Measurements from ENCODE around the gene FAM117B.
A peak's percentile ranks its signal among the peaks of the same experiment; 100 is the strongest.
"Not testable (repeated sequence)": the region's sequence is repeated elsewhere in the genome, so short reads cannot be mapped to it uniquely, and the experiment has no call there.

The FAM117B gene

DNA sequence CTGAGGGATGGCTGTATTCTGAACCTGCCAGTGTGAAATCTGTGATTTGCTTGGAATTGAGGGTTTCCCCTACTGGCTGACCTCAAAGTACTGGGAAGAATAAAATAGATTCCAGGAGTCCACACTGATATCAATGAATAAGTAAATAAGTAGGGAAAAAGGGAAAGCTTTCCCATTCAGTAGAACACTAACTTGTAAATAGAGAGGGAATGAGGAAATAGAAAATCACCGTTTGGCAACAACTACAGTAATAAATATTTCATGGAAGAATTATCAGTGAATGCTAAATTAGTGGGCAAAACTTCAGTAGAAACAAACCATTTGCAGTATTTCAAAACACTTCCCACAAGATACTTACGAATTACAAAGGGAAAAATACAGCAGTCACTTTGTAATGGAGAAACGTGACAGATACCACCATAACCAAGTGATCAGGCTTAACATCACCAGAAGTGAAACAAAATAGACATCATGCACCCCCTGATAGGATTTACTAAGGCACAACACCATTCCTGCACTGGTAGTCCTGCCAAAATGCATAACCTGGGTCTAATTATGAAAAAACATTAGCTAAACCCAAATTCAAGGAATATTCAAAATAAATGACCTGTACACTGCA is 148.3 kb downstream of the FAM117B start:
- TF ChIP-seq, protein P1, sequence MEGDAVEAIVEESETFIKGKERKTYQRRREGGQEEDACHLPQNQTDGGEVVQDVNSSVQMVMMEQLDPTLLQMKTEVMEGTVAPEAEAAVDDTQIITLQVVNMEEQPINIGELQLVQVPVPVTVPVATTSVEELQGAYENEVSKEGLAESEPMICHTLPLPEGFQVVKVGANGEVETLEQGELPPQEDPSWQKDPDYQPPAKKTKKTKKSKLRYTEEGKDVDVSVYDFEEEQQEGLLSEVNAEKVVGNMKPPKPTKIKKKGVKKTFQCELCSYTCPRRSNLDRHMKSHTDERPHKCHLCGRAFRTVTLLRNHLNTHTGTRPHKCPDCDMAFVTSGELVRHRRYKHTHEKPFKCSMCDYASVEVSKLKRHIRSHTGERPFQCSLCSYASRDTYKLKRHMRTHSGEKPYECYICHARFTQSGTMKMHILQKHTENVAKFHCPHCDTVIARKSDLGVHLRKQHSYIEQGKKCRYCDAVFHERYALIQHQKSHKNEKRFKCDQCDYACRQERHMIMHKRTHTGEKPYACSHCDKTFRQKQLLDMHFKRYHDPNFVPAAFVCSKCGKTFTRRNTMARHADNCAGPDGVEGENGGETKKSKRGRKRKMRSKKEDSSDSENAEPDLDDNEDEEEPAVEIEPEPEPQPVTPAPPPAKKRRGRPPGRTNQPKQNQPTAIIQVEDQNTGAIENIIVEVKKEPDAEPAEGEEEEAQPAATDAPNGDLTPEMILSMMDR (IDR thresholded peaks at IDR 0.05; ENCODE audit: low read depth, low read length): no peak
- no peak overlapping the region for H3K4me3 ChIP-seq (replicated peaks in 1 of 2; ENCODE audit: low read depth in 2 of 2, low read length in 2 of 2)
- DNase-seq (ENCODE audit: low read depth in 2 of 2): peak in 1 of 2 donors; percentile 11

DNA sequence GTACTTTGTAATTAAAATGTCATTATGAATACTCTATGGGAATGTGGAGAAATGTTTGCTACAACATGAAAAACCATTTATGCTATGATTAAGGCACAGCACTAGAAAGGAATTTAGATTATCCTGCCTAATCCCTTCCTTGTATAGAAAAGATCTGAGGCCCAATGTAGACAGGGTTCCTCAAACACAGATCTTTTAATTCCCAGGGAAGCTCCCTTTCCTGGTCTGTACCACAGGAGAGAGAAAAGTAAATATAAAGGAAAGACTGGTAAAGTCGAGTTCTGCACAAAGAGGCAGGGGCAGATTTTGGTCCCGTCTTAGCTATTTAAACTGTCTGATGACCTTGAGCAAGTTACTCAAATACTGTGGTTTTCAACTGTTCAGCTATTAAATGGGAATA is 152.1 kb downstream of the FAM117B start:
- H3K4me3 ChIP-seq (replicated peaks in 1 of 2; ENCODE audit: low read depth in 2 of 2, low read length in 2 of 2): no peak overlapping the region
- DNase-seq (ENCODE audit: low read depth in 2 of 2): no peak
- TF ChIP-seq, protein P1 (IDR thresholded peaks at IDR 0.05; ENCODE audit: low read depth, low read length): no peak

DNA sequence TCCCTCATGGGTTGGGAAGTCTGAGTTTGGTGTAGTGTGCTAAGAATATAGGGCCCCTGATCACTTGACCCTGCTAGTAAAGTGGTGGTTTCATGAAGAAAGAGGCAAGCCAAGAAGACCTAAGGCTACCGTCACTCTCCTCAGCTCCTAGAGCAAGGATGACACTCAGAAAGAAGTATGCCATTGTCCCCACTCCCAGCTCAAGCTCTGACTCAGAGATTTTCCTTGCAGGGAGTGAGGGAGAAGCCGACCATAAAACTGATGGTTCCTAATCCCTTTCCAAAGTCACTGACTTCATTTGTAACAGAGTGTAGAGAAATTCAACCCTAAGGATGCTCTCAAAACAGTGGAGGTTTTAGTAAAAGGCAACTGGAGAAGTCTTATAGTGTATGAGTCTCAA is 155.9 kb downstream of the FAM117B start:
- no peak for DNase-seq (ENCODE audit: low read depth in 2 of 2)

DNA sequence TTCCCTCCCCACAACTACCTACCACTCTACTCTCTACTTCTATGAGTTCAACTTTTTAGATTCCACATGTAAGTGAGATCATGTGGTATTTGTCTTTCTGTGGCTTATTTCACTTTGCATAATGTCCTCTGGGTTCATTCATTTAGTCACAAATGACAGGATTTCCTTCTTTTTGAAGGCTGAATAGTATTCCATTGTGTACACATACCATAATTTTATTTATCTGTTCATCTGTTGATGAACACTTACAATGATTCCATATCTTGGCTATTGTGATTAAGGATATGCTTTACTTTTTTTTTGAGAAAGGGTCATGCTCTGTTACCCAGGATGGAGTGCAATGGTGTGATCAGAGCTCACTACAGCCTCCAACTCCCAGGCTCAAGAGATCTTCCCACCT is 163.2 kb downstream of the FAM117B start:
- DNase-seq (ENCODE audit: low read depth in 2 of 2): no peak
- no peak overlapping the region for H3K4me3 ChIP-seq (replicated peaks in 1 of 2; ENCODE audit: low read depth in 2 of 2, low read length in 2 of 2)
- TF ChIP-seq, protein P1 (IDR thresholded peaks at IDR 0.05; ENCODE audit: low read depth, low read length): no peak

More for the DNA sequence above, 155.9 kb downstream of the FAM117B start:
- no peak overlapping the region for H3K4me3 ChIP-seq (replicated peaks in 1 of 2; ENCODE audit: low read depth in 2 of 2, low read length in 2 of 2)
- TF ChIP-seq, protein P1 (IDR thresholded peaks at IDR 0.05; ENCODE audit: low read depth, low read length): no peak

DNA sequence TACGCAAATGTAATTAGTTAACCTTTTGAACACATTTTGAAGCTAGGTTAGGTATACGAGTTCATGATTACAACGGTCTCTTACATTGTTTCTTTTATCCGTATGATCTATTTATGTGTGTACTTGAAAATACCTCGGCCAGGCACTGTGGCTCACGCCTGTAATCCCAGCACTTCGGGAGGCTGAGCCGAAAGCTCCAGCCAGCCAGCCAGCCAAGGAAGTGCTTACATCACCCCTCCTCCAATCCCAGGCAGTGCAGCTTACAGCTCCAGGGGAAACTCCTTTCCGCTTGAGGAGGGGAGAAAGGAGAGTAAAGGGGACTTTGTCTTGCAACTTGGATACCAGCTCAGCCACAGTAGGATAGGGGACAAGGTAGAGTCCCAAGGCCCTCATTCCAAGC is 171.1 kb downstream of the FAM117B start:
- peak; percentile 49 to 60 for DNase-seq (ENCODE audit: low read depth in 2 of 2)
- not testable (repeated sequence) for H3K4me3 ChIP-seq (replicated peaks in 1 of 2; ENCODE audit: low read depth in 2 of 2, low read length in 2 of 2)

DNA sequence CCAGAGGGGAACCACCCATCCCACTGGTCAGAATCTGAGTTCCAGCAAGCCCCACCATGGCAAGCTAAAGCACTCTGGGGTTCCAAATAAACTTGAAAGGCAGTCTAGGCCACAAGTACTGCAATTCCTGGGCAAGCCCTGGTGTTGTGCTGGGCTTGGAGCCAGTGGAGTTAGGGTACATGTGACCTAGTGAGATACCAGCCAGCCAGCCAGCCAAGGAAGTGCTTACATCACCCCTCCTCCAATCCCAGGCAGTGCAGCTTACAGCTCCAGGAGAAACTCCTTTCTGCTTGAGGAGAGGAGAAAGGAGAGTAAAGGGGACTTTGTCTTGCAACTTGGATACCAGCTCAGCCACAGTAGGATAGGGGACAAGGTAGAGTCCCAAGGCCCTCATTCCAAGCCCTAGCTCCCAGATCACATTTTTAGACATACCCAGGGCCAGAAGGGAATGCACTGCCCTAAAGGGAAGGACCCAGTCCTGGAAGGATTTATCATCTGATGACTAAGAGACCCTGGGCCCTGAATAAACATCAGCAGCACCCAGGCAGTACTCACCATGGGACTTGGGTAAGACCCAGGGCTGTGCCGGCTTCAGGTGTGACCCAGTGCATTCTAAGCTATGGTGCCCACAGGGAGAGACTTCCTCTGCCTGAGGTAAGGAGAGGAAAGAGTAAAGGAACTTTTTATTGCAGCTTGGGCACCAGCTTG is 172.8 kb downstream of the FAM117B start:
- DNase-seq (ENCODE audit: low read depth in 2 of 2): peak; percentile 83 to 98
- H3K4me3 ChIP-seq (replicated peaks in 1 of 2; ENCODE audit: low read depth in 2 of 2, low read length in 2 of 2): not testable (repeated sequence)

DNA sequence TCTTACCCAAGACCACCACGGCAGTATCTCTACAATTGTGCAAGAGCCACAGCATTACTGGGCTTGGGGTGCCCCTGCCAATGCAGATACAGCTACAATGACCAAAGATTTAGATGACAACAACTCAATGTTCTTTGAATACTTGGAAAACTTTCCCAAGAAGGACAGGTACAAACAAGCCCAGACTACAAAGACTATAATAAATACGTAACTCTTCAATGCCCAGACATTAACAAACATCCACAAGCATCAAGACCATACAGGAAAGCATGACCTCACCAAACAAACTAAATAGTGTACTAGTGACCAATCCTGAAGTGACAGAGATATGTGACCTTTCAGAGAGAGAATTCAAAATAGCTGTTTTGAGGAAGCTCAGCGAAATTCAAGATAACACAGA is 174.0 kb downstream of the FAM117B start:
- H3K4me3 ChIP-seq (replicated peaks in 1 of 2; ENCODE audit: low read depth in 2 of 2, low read length in 2 of 2): no peak overlapping the region
- no peak for DNase-seq (ENCODE audit: low read depth in 2 of 2)
- TF ChIP-seq, protein P1 (IDR thresholded peaks at IDR 0.05; ENCODE audit: low read depth, low read length): no peak

DNA sequence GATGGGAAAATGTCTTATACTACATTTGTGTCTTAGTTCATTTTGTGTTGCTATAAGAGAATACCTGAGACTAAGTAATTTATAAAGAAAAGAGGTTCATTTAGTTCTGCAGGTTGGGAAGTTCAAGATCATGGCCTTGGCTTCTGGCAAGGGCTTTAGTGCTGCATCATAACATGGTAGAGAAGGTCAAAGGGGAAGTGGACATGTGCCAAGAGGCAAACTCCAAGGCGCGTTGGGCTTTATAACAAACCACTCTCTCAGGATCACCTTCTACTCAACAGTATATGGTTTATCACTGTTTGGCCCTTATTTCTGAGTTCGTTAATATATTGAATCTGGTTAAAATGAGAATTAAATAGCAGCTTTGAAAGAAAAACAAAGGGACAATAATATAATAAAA is 178.6 kb downstream of the FAM117B start:
- DNase-seq (ENCODE audit: low read depth in 2 of 2): no peak
- TF ChIP-seq, protein P1 (IDR thresholded peaks at IDR 0.05; ENCODE audit: low read depth, low read length): no peak
- no peak overlapping the region for H3K4me3 ChIP-seq (replicated peaks in 1 of 2; ENCODE audit: low read depth in 2 of 2, low read length in 2 of 2)
